ENCODE measurements around the gene NSD2. TPM values are rescaled to one million over a fixed set of nuclear protein-coding genes. Genes with fewer than 3 reads are reported as not detected.
A peak's percentile ranks its signal among the peaks of the same experiment; 100 is the strongest.

The NSD2 gene
- total RNA-seq, 1 experiment from 2014 or later, result 122 TPM

DNA sequence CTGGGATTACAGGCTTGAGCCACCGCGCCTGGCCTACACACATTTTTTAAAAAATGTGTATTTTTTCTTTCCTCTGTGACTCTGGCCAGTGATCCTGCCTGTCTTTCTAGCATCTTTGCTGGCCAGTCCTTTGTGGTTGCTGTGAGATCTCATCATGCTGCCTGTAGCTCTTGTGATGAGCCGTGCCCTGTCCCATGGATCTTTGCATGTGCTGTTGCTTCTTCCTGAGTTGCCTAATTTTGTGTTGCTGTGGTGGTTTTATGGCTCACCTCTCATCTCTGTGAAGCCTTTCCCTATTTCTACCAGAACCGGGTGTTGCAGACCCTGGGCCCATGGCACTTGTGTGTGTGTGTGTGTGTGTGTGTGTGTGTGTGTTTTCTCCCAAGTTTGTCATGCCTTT lies 8.3 kb downstream of the NSD2 start:
- no peak overlapping the region for H3K4me3 ChIP-seq (ENCODE audit: low read depth, low read length)
- H3K9me3 ChIP-seq, result no peaks in the 10 kb centered on the region
- ChIA-PET CTCF (no interaction called here), POLR2A (no interaction called here)
- H3K27me3 ChIP-seq (replicated peaks; ENCODE audit: control insufficient read depth, insufficient read depth, low read length), result no peaks in the 10 kb centered on the region
- no TSS peak for BruUV-seq (replicated peaks)
- Mint-ChIP-seq H3K9me3 (ENCODE audit: unreplicated experiment) (no peaks in the 10 kb centered on the region), H3K27ac (ENCODE audit: unreplicated experiment) (peak overlapping the region; percentile 88), H3K4me1 (ENCODE audit: low read depth, unreplicated experiment) (peaks cover 33% of the 10 kb centered on the region), H3K4me3 (ENCODE audit: unreplicated experiment) (no peak overlapping the region), H3K36me3 (ENCODE audit: insufficient read depth, unreplicated experiment) (peaks cover 33% of the 10 kb centered on the region), H3K27me3 (ENCODE audit: insufficient read depth, unreplicated experiment) (no peaks in the 10 kb centered on the region)
- peaks cover 24% of the 10 kb centered on the region for H3K4me1 ChIP-seq
- DNase-seq, result no peak
- intact Hi-C loops (cut with micrococcal nuclease; ENCODE audit: unreplicated experiment), result no loop called here
- TF ChIP-seq, protein P1, sequence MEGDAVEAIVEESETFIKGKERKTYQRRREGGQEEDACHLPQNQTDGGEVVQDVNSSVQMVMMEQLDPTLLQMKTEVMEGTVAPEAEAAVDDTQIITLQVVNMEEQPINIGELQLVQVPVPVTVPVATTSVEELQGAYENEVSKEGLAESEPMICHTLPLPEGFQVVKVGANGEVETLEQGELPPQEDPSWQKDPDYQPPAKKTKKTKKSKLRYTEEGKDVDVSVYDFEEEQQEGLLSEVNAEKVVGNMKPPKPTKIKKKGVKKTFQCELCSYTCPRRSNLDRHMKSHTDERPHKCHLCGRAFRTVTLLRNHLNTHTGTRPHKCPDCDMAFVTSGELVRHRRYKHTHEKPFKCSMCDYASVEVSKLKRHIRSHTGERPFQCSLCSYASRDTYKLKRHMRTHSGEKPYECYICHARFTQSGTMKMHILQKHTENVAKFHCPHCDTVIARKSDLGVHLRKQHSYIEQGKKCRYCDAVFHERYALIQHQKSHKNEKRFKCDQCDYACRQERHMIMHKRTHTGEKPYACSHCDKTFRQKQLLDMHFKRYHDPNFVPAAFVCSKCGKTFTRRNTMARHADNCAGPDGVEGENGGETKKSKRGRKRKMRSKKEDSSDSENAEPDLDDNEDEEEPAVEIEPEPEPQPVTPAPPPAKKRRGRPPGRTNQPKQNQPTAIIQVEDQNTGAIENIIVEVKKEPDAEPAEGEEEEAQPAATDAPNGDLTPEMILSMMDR (IDR thresholded peaks at IDR 0.05; ENCODE audit: insufficient read depth in 1 of 2, low read depth in 1 of 2, low read length in 1 of 2, severe bottlenecking in 1 of 2, unreplicated experiment in 1 of 2), result no peak
- H3K36me3 ChIP-seq (ENCODE audit: control insufficient read depth, insufficient read depth, low read length), result no peaks in the 10 kb centered on the region

DNA sequence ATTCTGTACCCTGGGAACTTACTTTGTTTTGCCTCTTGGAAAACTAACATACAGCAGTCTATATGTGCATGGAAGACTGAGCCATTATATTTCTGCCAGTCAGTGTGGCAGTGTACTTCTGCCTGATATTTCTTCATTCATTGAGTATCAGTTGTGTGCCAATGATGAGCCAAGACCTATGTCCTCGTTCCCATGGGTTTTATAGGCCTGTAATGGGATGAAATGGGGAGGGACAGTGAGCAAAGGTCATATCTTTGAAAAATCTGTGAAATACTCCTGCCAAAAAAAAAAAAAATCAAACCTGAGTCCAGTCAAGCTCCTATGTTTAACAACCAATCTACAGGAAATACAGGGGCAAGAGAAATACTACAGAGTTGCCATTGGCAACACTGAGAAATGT lies 9.1 kb downstream of the NSD2 start:
- no peak overlapping the region for H3K4me3 ChIP-seq (ENCODE audit: low read depth, low read length)
- no peaks in the 10 kb centered on the region for H3K9me3 Mint-ChIP-seq (ENCODE audit: unreplicated experiment)
- H3K36me3 ChIP-seq (ENCODE audit: control insufficient read depth, insufficient read depth, low read length), result no peaks in the 10 kb centered on the region
- peaks cover 33% of the 10 kb centered on the region for H3K4me1 Mint-ChIP-seq (ENCODE audit: low read depth, unreplicated experiment)
- H3K4me3 Mint-ChIP-seq (ENCODE audit: unreplicated experiment), result no peak overlapping the region
- POLR2A ChIA-PET, result no interaction called here
- intact Hi-C loops (cut with micrococcal nuclease; ENCODE audit: unreplicated experiment), result no loop called here
- H3K36me3 Mint-ChIP-seq (ENCODE audit: insufficient read depth, unreplicated experiment), result peaks cover 35% of the 10 kb centered on the region
- no peak for DNase-seq
- no peaks in the 10 kb centered on the region for H3K27me3 ChIP-seq (replicated peaks; ENCODE audit: control insufficient read depth, insufficient read depth, low read length)
- no peaks in the 10 kb centered on the region for H3K27me3 Mint-ChIP-seq (ENCODE audit: insufficient read depth, unreplicated experiment)
- BruUV-seq (replicated peaks), result no TSS peak
- H3K27ac Mint-ChIP-seq (ENCODE audit: unreplicated experiment), result peak overlapping the region; percentile 88
- TF ChIP-seq, protein P1 (IDR thresholded peaks at IDR 0.05; ENCODE audit: insufficient read depth in 1 of 2, low read depth in 1 of 2, low read length in 1 of 2, severe bottlenecking in 1 of 2, unreplicated experiment in 1 of 2), result no peak
- peaks cover 22% of the 10 kb centered on the region for H3K4me1 ChIP-seq
- CTCF ChIA-PET, result no interaction called here
- H3K9me3 ChIP-seq, result no peaks in the 10 kb centered on the region

DNA sequence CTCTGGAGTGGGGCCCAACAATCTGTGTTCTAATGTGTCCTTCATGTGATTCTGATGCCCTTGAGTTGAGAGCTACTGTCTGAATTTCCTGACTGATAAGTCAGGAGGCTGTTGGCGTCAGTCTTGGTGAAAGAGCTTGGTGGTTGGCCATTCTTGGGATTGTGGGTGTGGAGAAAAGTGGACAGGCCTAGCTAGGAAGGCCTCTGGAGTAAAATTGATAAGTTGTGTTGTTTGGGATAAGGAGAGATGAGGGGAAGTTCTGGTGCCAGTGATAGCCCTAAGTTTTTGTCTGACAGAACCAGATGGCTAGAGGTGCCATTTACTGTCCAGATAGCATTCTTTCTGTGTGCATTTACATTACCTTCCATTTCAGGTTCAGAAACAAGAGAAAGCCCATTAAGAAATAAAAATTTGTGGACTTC lies 11.7 kb downstream of the NSD2 start:
- H3K4me3 Mint-ChIP-seq (ENCODE audit: unreplicated experiment), result no peak overlapping the region
- no TSS peak for BruUV-seq (replicated peaks)
- TF ChIP-seq, protein P1 (IDR thresholded peaks at IDR 0.05; ENCODE audit: insufficient read depth in 1 of 2, low read depth in 1 of 2, low read length in 1 of 2, severe bottlenecking in 1 of 2, unreplicated experiment in 1 of 2), result no peak
- no peaks in the 10 kb centered on the region for H3K9me3 ChIP-seq
- CTCF ChIA-PET, result interaction anchor here (0.6 to 0.7 kb wide), 2 partner anchors 17 to 18 kb away, joined by 5 to 9 read pairs; no protein-coding TSS in a partner anchor
- H3K27ac Mint-ChIP-seq (ENCODE audit: unreplicated experiment), result no peak overlapping the region
- no peaks in the 10 kb centered on the region for H3K27me3 ChIP-seq (replicated peaks; ENCODE audit: control insufficient read depth, insufficient read depth, low read length)
- POLR2A ChIA-PET, result no interaction called here
- H3K9me3 Mint-ChIP-seq (ENCODE audit: unreplicated experiment), result no peaks in the 10 kb centered on the region
- H3K4me3 ChIP-seq (ENCODE audit: low read depth, low read length), result no peak overlapping the region
- peaks cover 36% of the 10 kb centered on the region for H3K36me3 Mint-ChIP-seq (ENCODE audit: insufficient read depth, unreplicated experiment)
- peaks cover 17% of the 10 kb centered on the region for H3K4me1 ChIP-seq
- no peaks in the 10 kb centered on the region for H3K27me3 Mint-ChIP-seq (ENCODE audit: insufficient read depth, unreplicated experiment)
- no peaks in the 10 kb centered on the region for H3K36me3 ChIP-seq (ENCODE audit: control insufficient read depth, insufficient read depth, low read length)
- H3K4me1 Mint-ChIP-seq (ENCODE audit: low read depth, unreplicated experiment), result peaks cover 28% of the 10 kb centered on the region
- DNase-seq, result no peak
- intact Hi-C loops (cut with micrococcal nuclease; ENCODE audit: unreplicated experiment), result no loop called here
